ENCODE measurements around the gene THY1. TPM values are rescaled to one million over a fixed set of nuclear protein-coding genes. Genes with fewer than 3 reads are reported as not detected.

THY1 gene
- total and polyA plus RNA-seq, 9 of the 15 experiments (the other 6 are each of a cell fraction or from before 2014, with no cell fraction given) = 0.07 to 0.40 (median 0.16) TPM; not detected in 5

DNA sequence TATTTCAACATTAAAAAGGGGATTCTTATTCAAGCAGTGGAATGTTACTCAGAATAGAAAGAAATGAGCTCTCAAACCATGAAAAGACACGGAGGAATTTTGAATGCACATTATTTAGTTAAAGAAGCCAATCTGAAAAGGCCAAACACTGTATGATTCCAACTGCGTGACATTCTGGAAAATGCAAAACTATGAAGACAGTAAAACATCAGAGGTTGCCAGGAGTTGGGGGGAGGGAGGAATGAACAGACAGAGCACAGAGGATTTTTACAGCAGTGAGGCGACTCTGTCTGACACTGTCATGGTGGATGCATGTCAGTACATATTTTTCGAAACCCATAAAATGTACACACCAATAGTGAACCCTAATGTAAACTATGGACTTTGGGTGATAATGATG lies 22.9 kb upstream of the THY1 start:
- H3K27me3 ChIP-seq (ENCODE audit: control insufficient read depth in 2 of 2, insufficient read depth in 2 of 2, low read length in 2 of 2) = no peaks in the 10 kb centered on the region
- WGBS (ENCODE audit: insufficient coverage, low coverage, missing lambda C conversion rate) = 77% methylated on average over 4 of the region's 4 CpGs
- no peak overlapping the region for H3K27ac ChIP-seq (ENCODE audit: extremely low read depth, low read depth, low read length)
- no peaks in the 10 kb centered on the region for H3K9me1 ChIP-seq (ENCODE audit: control insufficient read depth, insufficient read depth, low read length)
- no peak overlapping the region for H3K9ac ChIP-seq (ENCODE audit: insufficient read depth in 1 of 2, low read depth in 2 of 2, low read length in 2 of 2)
- POLR2A ChIA-PET = no interaction called here
- no peak overlapping the region for H3K4me2 ChIP-seq (ENCODE audit: insufficient read depth, low read length)
- no peaks in the 10 kb centered on the region for H3K79me2 ChIP-seq (ENCODE audit: control insufficient read depth, insufficient read depth, low read length)
- H3K36me3 ChIP-seq (ENCODE audit: control insufficient read depth, insufficient read depth, low read length) = no peaks in the 10 kb centered on the region
- no peak overlapping the region for H2AFZ ChIP-seq (ENCODE audit: low read depth, low read length)
- DNase-seq (ENCODE audit: extremely low read depth in 1 of 4, low spot score in 3 of 4) (no peak), ATAC-seq (no peak), FAIRE-seq (no peak)
- no peaks in the 10 kb centered on the region for H3K9me3 ChIP-seq (replicated peaks; ENCODE audit: control insufficient read depth, insufficient read depth, low read depth, low read length)
- no TSS peak for BruUV-seq (replicated peaks)
- CTCF ChIA-PET (ENCODE audit: low intra/inter-chr PET ratio) = no interaction called here
- intact Hi-C loops (cut with micrococcal nuclease) = no loop called here
- no peaks in the 10 kb centered on the region for H4K20me1 ChIP-seq (replicated peaks; ENCODE audit: control insufficient read depth, insufficient read depth, low read length)
- in situ Hi-C loops (cut with MboI) = no loop called here
- H3K4me3 ChIP-seq = no peak overlapping the region
- TF ChIP-seq TCF3 (CRISPR knock-in tag; IDR thresholded peaks at IDR 0.05) (no peak), ZNF79 (CRISPR knock-in tag; IDR thresholded peaks at IDR 0.05; ENCODE audit: low read depth) (no peak), CTCF (IDR thresholded peaks at IDR 0.05 in 2 of 3, conservative IDR thresholded peaks at IDR 0.05 in 1 of 3; ENCODE audit: insufficient read depth in 2 of 3, low read depth in 1 of 3, low read length in 3 of 3) (no peak), HCFC1 (IDR thresholded peaks at IDR 0.05; ENCODE audit: low read depth, low read length) (no peak), MCM2 (IDR thresholded peaks at IDR 0.05; ENCODE audit: low read depth) (no peak), SIN3B (IDR thresholded peaks at IDR 0.05; ENCODE audit: low read depth) (no peak), PTBP1 (IDR thresholded peaks at IDR 0.05; ENCODE audit: low read depth, low read length) (no peak), IRF9 (tag; IDR thresholded peaks at IDR 0.05) (no peak), NCOR1 (IDR thresholded peaks at IDR 0.05) (no peak), BRF1 (IDR thresholded peaks at IDR 0.05; ENCODE audit: borderline replicate concordance, extremely low read depth, insufficient read length) (no peak), MAFG (tag; conservative IDR thresholded peaks at IDR 0.05) (no peak), PHTF2 (CRISPR knock-in tag; IDR thresholded peaks at IDR 0.05) (no peak), HNRNPH1 (optimal IDR thresholded peaks at IDR 0.05; ENCODE audit: low read depth, low read length) (no peak), NR4A1 (CRISPR knock-in tag; IDR thresholded peaks at IDR 0.05) (no peak), NR4A1 (tag; IDR thresholded peaks at IDR 0.05) (no peak)
- TF ChIP-seq, protein P1, sequence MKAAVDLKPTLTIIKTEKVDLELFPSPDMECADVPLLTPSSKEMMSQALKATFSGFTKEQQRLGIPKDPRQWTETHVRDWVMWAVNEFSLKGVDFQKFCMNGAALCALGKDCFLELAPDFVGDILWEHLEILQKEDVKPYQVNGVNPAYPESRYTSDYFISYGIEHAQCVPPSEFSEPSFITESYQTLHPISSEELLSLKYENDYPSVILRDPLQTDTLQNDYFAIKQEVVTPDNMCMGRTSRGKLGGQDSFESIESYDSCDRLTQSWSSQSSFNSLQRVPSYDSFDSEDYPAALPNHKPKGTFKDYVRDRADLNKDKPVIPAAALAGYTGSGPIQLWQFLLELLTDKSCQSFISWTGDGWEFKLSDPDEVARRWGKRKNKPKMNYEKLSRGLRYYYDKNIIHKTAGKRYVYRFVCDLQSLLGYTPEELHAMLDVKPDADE (conservative IDR thresholded peaks at IDR 0.05; ENCODE audit: control insufficient read depth, low read depth, low read length) = no peak
- TF ChIP-seq, protein P2, sequence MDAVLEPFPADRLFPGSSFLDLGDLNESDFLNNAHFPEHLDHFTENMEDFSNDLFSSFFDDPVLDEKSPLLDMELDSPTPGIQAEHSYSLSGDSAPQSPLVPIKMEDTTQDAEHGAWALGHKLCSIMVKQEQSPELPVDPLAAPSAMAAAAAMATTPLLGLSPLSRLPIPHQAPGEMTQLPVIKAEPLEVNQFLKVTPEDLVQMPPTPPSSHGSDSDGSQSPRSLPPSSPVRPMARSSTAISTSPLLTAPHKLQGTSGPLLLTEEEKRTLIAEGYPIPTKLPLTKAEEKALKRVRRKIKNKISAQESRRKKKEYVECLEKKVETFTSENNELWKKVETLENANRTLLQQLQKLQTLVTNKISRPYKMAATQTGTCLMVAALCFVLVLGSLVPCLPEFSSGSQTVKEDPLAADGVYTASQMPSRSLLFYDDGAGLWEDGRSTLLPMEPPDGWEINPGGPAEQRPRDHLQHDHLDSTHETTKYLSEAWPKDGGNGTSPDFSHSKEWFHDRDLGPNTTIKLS (IDR thresholded peaks at IDR 0.05; ENCODE audit: borderline replicate concordance, low read depth) = no peak
- H3K4me1 ChIP-seq (replicated peaks in 1 of 2; ENCODE audit: control insufficient read depth in 2 of 2, insufficient read depth in 2 of 2, low read length in 2 of 2) = peaks cover 15% of the 10 kb centered on the region in 2 experiments; a peak in 4 of 5 replicates
